ENCODE data around the gene TPM1. TPM values are rescaled to one million over a fixed set of nuclear protein-coding genes. Genes with fewer than 3 reads are reported as not detected.

Gene TPM1
- total and polyA plus RNA-seq, 9 of the 15 experiments (the other 6 are each of a cell fraction or from before 2014, with no cell fraction given), result 8.1 to 53.9 (median 43.1) TPM

GRCh38 chr15:63084806-63085205 lies 42.3 kb downstream of the TPM1 start:
- no peak overlapping the region for H3K4me3 ChIP-seq
- ChIA-PET CTCF (ENCODE audit: low intra/inter-chr PET ratio) (no interaction called here), POLR2A (no interaction called here)
- no peak overlapping the region for H3K9ac ChIP-seq (ENCODE audit: insufficient read depth in 1 of 2, low read depth in 2 of 2, low read length in 2 of 2)
- no peaks in the 10 kb centered on the region for H3K27me3 ChIP-seq (ENCODE audit: control insufficient read depth in 2 of 2, insufficient read depth in 2 of 2, low read length in 2 of 2)
- FAIRE-seq (no peak), ATAC-seq (no peak), DNase-seq (ENCODE audit: extremely low read depth in 1 of 4, low spot score in 3 of 4) (no peak)
- 22% methylated on average over 1 of the region's 1 CpG for WGBS (ENCODE audit: insufficient coverage, low coverage, missing lambda C conversion rate)
- in situ Hi-C loops (cut with MboI), result loop anchor here (5.0 kb wide), 1 partner anchor 38 kb away; no protein-coding TSS in a partner anchor
- no peaks in the 10 kb centered on the region for H3K36me3 ChIP-seq (ENCODE audit: control insufficient read depth, insufficient read depth, low read length)
- H4K20me1 ChIP-seq (replicated peaks; ENCODE audit: control insufficient read depth, insufficient read depth, low read length), result no peaks in the 10 kb centered on the region
- no peak overlapping the region for H2AFZ ChIP-seq (ENCODE audit: low read depth, low read length)
- no peak overlapping the region for H3K4me2 ChIP-seq (ENCODE audit: insufficient read depth, low read length)
- BruUV-seq (replicated peaks), result no TSS peak
- intact Hi-C loops (cut with micrococcal nuclease), result no loop called here
- no peaks in the 10 kb centered on the region for H3K9me1 ChIP-seq (ENCODE audit: control insufficient read depth, insufficient read depth, low read length)
- no peaks in the 10 kb centered on the region for H3K79me2 ChIP-seq (ENCODE audit: control insufficient read depth, insufficient read depth, low read length)
- no peaks in the 10 kb centered on the region for H3K9me3 ChIP-seq (replicated peaks; ENCODE audit: control insufficient read depth, insufficient read depth, low read depth, low read length)
- H3K27ac ChIP-seq (ENCODE audit: extremely low read depth, low read depth, low read length), result no peak overlapping the region
- H3K4me1 ChIP-seq (replicated peaks in 1 of 2; ENCODE audit: control insufficient read depth in 2 of 2, insufficient read depth in 2 of 2, low read length in 2 of 2), result peaks cover 7 to 8% of the 10 kb centered on the region in 2 experiments; a peak in 3 of 5 replicates
- TF ChIP-seq ZNF778 (CRISPR knock-in tag; IDR thresholded peaks at IDR 0.05) (no peak), NUFIP1 (IDR thresholded peaks at IDR 0.05; ENCODE audit: partially characterized antibody) (no peak), JUND (IDR thresholded peaks at IDR 0.05; ENCODE audit: borderline replicate concordance, low read depth, low read length) (no peak), JUND (tag; IDR thresholded peaks at IDR 0.05; ENCODE audit: borderline replicate concordance, low read depth, low read length) (no peak), CHD1 (IDR thresholded peaks at IDR 0.05; ENCODE audit: low read length) (no peak), PHB (CRISPR knock-in tag; IDR thresholded peaks at IDR 0.05) (no peak), PHF20 (IDR thresholded peaks at IDR 0.05; ENCODE audit: partially characterized antibody) (no peak), USF2 (CRISPR knock-in tag; IDR thresholded peaks at IDR 0.05) (no peak), BACH1 (tag; IDR thresholded peaks at IDR 0.05) (no peak), ARID3B (CRISPR knock-in tag; IDR thresholded peaks at IDR 0.05; ENCODE audit: borderline replicate concordance) (no peak), SETDB1 (IDR thresholded peaks at IDR 0.05; ENCODE audit: low read length) (no peak), ARID4B (CRISPR knock-in tag; IDR thresholded peaks at IDR 0.05) (no peak), MTA2 (IDR thresholded peaks at IDR 0.05; ENCODE audit: low read depth) (no peak)
- TF ChIP-seq, protein P1, sequence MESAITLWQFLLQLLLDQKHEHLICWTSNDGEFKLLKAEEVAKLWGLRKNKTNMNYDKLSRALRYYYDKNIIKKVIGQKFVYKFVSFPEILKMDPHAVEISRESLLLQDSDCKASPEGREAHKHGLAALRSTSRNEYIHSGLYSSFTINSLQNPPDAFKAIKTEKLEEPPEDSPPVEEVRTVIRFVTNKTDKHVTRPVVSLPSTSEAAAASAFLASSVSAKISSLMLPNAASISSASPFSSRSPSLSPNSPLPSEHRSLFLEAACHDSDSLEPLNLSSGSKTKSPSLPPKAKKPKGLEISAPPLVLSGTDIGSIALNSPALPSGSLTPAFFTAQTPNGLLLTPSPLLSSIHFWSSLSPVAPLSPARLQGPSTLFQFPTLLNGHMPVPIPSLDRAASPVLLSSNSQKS (CRISPR knock-in tag; IDR thresholded peaks at IDR 0.05), result no peak
- TF ChIP-seq, protein P2, sequence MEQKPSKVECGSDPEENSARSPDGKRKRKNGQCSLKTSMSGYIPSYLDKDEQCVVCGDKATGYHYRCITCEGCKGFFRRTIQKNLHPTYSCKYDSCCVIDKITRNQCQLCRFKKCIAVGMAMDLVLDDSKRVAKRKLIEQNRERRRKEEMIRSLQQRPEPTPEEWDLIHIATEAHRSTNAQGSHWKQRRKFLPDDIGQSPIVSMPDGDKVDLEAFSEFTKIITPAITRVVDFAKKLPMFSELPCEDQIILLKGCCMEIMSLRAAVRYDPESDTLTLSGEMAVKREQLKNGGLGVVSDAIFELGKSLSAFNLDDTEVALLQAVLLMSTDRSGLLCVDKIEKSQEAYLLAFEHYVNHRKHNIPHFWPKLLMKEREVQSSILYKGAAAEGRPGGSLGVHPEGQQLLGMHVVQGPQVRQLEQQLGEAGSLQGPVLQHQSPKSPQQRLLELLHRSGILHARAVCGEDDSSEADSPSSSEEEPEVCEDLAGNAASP (IDR thresholded peaks at IDR 0.05), result no peak
